Nephron (organoid): ENCODE measurements around the gene SLC35B1.
A peak's percentile ranks its signal among the peaks of the same experiment; 100 is the strongest.

ENCODE experiments used
- H3K27ac Mint-ChIP-seq, 3 experiments: 2 replicates each; pipeline ENCODE4 v1.8.0; 2020; ENCODE audit warnings: mixed read lengths in 3 of 3, mild to moderate bottlenecking in 2 of 3, moderate library complexity in 1 of 3
- H3K27me3 Mint-ChIP-seq: 2 replicates; pipeline ENCODE4 v1.8.0; 2021; ENCODE audit warnings: low read depth, mild to moderate bottlenecking, moderate library complexity, mixed read lengths
- H3K36me3 Mint-ChIP-seq: 2 replicates; pipeline ENCODE4 v1.8.0; 2020; ENCODE audit warnings: low read depth, mixed read lengths
- H3K4me1 Mint-ChIP-seq: 2 replicates; pipeline ENCODE4 v1.8.0; 2020; ENCODE audit warnings: mixed read lengths
- H3K4me3 Mint-ChIP-seq, 3 experiments: 2 replicates each; pipeline ENCODE4 v1.8.0; 2020; ENCODE audit warnings: mild to moderate bottlenecking in 3 of 3, mixed read lengths in 3 of 3, moderate library complexity in 2 of 3
- H3K9me3 Mint-ChIP-seq: 2 replicates; pipeline ENCODE4 v1.8.0; 2020; ENCODE audit warnings: mixed read lengths
- CTCF ChIP-seq, 3 experiments: fragments of 200-600 bp; sonication (generic); IDR thresholded peaks; one replicate each; pipeline ENCODE4 v1.5.0; 2021; ENCODE audit warnings: antibody characterized with exemption in 3 of 3; ENCODE audit not compliant: unreplicated experiment in 3 of 3

SLC35B1 gene

GRCh38 chr17:49745175-49746139 is 37.7 kb upstream of the SLC35B1 start:
- Mint-ChIP-seq H3K4me1 (peaks cover 66% of the 10 kb centered on the region), H3K9me3 (no peaks in the 10 kb centered on the region), H3K27ac (no peak overlapping the region), H3K27me3 (no peaks in the 10 kb centered on the region), H3K36me3 (no peaks in the 10 kb centered on the region), H3K4me3 (no peak overlapping the region)
- TF ChIP-seq CTCF (IDR thresholded peaks at IDR 0.05; ENCODE audit: unreplicated experiment in 3 of 3), result no peak

DNA sequence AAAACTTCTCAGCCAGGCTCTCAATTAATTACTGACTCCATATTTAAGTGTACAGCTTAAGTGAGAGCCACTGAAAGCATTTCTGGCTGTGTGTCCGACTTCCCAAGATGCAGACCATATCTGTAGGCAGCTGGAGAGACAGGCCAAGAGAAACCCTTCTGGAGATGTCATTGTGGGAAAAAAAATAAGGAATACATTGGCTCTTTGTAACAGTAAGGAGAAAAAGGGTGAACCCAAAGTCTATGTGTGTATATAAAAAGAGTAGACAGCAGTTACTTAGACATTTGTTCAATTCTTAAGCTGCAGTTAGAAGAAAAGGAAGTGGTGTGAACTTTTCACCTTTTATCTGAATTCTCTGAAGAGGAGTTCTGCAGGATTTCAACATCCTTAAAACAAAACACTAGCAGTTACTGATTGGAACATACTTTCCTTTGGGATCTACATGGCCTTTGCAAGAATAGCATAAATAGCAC is 34.4 kb upstream of the SLC35B1 start:
- no peak for TF ChIP-seq CTCF (IDR thresholded peaks at IDR 0.05; ENCODE audit: unreplicated experiment in 3 of 3)
- Mint-ChIP-seq H3K36me3 (no peaks in the 10 kb centered on the region), H3K9me3 (no peaks in the 10 kb centered on the region), H3K27me3 (no peaks in the 10 kb centered on the region), H3K4me3 (peak overlapping the region in 1 of 3 experiments; percentile 20), H3K27ac (peak overlapping the region; percentile 61 to 94 (median 91)), H3K4me1 (peaks cover 63% of the 10 kb centered on the region)

DNA sequence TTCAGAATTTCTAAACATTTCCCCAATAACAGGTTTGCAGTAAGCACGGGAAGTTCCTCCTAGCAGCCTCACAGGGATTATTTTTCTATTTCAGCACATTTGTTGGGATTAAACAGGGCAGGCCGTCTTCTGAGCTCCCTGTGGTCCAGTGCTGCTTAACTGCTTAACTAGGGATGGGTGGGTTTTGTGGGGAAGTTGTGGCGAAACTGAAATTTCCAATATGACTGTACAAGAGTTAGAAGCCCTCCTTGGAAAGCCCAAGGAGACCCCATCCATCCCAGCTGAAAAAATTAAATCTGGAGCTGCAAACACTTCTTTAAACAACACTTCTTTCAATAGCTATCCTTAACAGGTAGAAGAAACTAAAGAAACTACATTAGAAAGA is 33.9 kb upstream of the SLC35B1 start:
- Mint-ChIP-seq H3K27ac (peak overlapping the region; percentile 61 to 94 (median 91)), H3K36me3 (no peaks in the 10 kb centered on the region), H3K9me3 (no peaks in the 10 kb centered on the region), H3K4me3 (no peak overlapping the region), H3K27me3 (no peaks in the 10 kb centered on the region), H3K4me1 (peaks cover 58% of the 10 kb centered on the region)
- no peak for TF ChIP-seq CTCF (IDR thresholded peaks at IDR 0.05; ENCODE audit: unreplicated experiment in 3 of 3)

DNA sequence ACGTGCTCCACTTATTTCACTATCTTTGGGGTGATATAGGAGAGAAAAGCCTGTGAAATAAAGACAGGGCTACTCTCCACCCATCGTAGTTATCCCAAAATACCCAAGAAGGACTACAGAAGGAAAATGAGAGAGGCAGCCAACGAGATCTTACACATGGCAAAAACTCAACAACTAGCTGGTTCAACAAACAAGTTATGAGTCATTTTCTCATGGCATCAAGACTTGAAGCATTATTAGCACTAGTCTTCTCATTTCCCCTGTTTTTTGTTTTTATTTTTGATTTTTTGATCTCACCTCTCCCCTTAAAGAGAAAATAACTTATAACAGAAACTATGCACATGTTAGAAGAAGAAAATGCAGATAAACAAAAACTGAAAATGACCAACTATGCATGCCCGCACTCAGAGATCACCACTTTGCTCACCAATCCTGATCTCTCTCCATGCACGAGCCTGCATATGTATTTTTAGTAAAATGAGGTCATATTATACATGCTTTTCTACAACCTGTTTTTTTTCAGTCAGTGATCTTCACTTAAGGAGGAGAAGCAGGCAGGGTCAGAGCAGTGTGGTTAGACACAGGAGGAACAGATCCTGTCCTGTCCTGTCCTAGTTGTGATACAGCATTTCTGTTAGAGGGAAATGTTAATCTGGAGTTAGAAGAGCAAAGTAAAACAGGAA is 33.4 kb upstream of the SLC35B1 start:
- Mint-ChIP-seq H3K4me1 (peaks cover 53% of the 10 kb centered on the region), H3K27ac (peak overlapping the region in 2 of 3 experiments; percentile 48 to 94), H3K36me3 (no peaks in the 10 kb centered on the region), H3K9me3 (no peaks in the 10 kb centered on the region), H3K27me3 (no peaks in the 10 kb centered on the region), H3K4me3 (no peak overlapping the region)
- no peak for TF ChIP-seq CTCF (IDR thresholded peaks at IDR 0.05; ENCODE audit: unreplicated experiment in 3 of 3)

- H3K4me1 Mint-ChIP-seq, result peaks cover 41% of the 10 kb centered on the region
- no peaks in the 10 kb centered on the region for H3K27me3 Mint-ChIP-seq
- H3K36me3 Mint-ChIP-seq, result no peaks in the 10 kb centered on the region
- H3K27ac Mint-ChIP-seq, result peak overlapping the region in 2 of 3 experiments; percentile 12 to 76
- H3K4me3 Mint-ChIP-seq, result no peak overlapping the region
- TF ChIP-seq CTCF (IDR thresholded peaks at IDR 0.05; ENCODE audit: unreplicated experiment in 3 of 3), result no peak
- no peaks in the 10 kb centered on the region for H3K9me3 Mint-ChIP-seq
Measured at GRCh38 chr17:49739641-49740271, 32.0 kb upstream of the SLC35B1 start.
